Measurements from ENCODE around the gene TENM4.

Gene TENM4

GRCh38 chr11:79340535-79340934, 100.3 kb downstream of the TENM4 start:
- DNase-seq = no peak

- DNase-seq = no peak
These were observed 103.9 kb downstream of the TENM4 start for GRCh38 chr11:79336797-79337517.

- no peak for DNase-seq
These were observed 105.1 kb downstream of the TENM4 start for GRCh38 chr11:79335681-79336080.

GRCh38 chr11:79333355-79333754, 107.5 kb downstream of the TENM4 start:
- no peak for DNase-seq

- no peak for DNase-seq
These were observed 108.8 kb downstream of the TENM4 start for GRCh38 chr11:79332017-79332416.

- DNase-seq = no peak
These were observed 109.5 kb downstream of the TENM4 start for GRCh38 chr11:79331203-79331901.

GRCh38 chr11:79330651-79331050, 110.2 kb downstream of the TENM4 start:
- DNase-seq = no peak

- DNase-seq = no peak
These were observed 111.3 kb downstream of the TENM4 start for GRCh38 chr11:79329561-79329960.

- no peak for DNase-seq
These were observed 112.4 kb downstream of the TENM4 start for GRCh38 chr11:79328402-79328801.

GRCh38 chr11:79325851-79326250, 115.0 kb downstream of the TENM4 start:
- DNase-seq = no peak

GRCh38 chr11:79321263-79321662, 119.6 kb downstream of the TENM4 start:
- DNase-seq = no peak

GRCh38 chr11:79314906-79315689, 125.7 kb downstream of the TENM4 start:
- no peak for DNase-seq

- DNase-seq = no peak
These were observed 127.3 kb downstream of the TENM4 start for GRCh38 chr11:79313530-79313913.

GRCh38 chr11:79312617-79313529, 128.0 kb downstream of the TENM4 start:
- DNase-seq = no peak

- no peak for DNase-seq
These were observed 129.4 kb downstream of the TENM4 start for GRCh38 chr11:79311461-79311860.

- no peak for DNase-seq
These were observed 131.4 kb downstream of the TENM4 start for GRCh38 chr11:79309407-79309806.

GRCh38 chr11:79308429-79308828, 132.4 kb downstream of the TENM4 start:
- no peak for DNase-seq

GRCh38 chr11:79304599-79305212, 136.1 kb downstream of the TENM4 start:
- no peak for DNase-seq

GRCh38 chr11:79296141-79296540, 144.7 kb downstream of the TENM4 start:
- no peak for DNase-seq

GRCh38 chr11:79294845-79295731, 145.7 kb downstream of the TENM4 start:
- no peak for DNase-seq

GRCh38 chr11:79291948-79292347, 148.9 kb downstream of the TENM4 start:
- no peak for DNase-seq
